Common myeloid progenitor, CD34-positive (primary cell): Measurements from ENCODE around the gene DCTD. TPM values are rescaled to one million over a fixed set of nuclear protein-coding genes. Genes with fewer than 3 reads are reported as not detected.

Experiments
- CTCF ChIA-PET: fragments of 350-600 bp; sonication (Branson Sonifier 250); formaldehyde crosslinking; loops from one replicate; lab custom pipeline; 2021; ENCODE audit warnings: antibody characterized with exemption; lab: Charles Lee
- POLR2A ChIA-PET: fragments of 350-600 bp; sonication (Branson Sonifier 250); formaldehyde crosslinking; loops from one replicate; lab custom pipeline; 2021; ENCODE audit warnings: antibody characterized with exemption; lab: Charles Lee
- DNase-seq, 3 donors: peaks; one replicate each; pipeline versions ENCODE4 v3.0.0 to v3.0.0-alpha.2; 2013
- H3K27ac ChIP-seq, 2 experiments: 1 replicate in 1 of 2; 2 replicates in 1 of 2; pipeline ENCODE4 v1.7.0; 2013; ENCODE audit warnings: inconsistent platforms in 2 of 2, low read length in 2 of 2, mild to moderate bottlenecking in 2 of 2, low read depth in 1 of 2, moderate library complexity in 1 of 2; ENCODE audit not compliant: severe bottlenecking in 2 of 2, insufficient read depth in 1 of 2, poor library complexity in 1 of 2
- H3K27me3 ChIP-seq, 5 experiments: replicated peaks in 2 of 5; 1 replicate in 3 of 5; 2 replicates in 2 of 5; pipeline versions ENCODE4 v1.6.1 to v1.7.0; 2013; ENCODE audit warnings: low read length in 4 of 5, mild to moderate bottlenecking in 2 of 5, moderate library complexity in 2 of 5, inconsistent platforms in 1 of 5; ENCODE audit not compliant: insufficient read depth in 5 of 5, control insufficient read depth in 4 of 5
- H3K36me3 ChIP-seq, 4 experiments: 1 replicate in 2 of 4; 2 replicates in 2 of 4; pipeline versions ENCODE4 v1.6.1 to v1.7.0; 2013; ENCODE audit warnings: low read length in 3 of 4, control low read depth in 1 of 4, mild to moderate bottlenecking in 1 of 4; ENCODE audit not compliant: control insufficient read depth in 4 of 4, insufficient read depth in 4 of 4
- H3K4me1 ChIP-seq, 4 experiments: 1 replicate in 3 of 4; 2 replicates in 1 of 4; pipeline versions ENCODE4 v1.6.1 to v1.7.1; 2013; ENCODE audit warnings: low read length in 3 of 4, mild to moderate bottlenecking in 3 of 4, control low read depth in 1 of 4, inconsistent platforms in 1 of 4, moderate library complexity in 1 of 4; ENCODE audit not compliant: control insufficient read depth in 4 of 4, insufficient read depth in 4 of 4; ENCODE audit errors: control extremely low read depth in 1 of 4
- H3K4me3 ChIP-seq, 7 experiments: 1 replicate in 4 of 7; 2 replicates in 3 of 7; pipeline versions ENCODE4 v1.5.1 to v1.7.0; 2013; ENCODE audit warnings: mild to moderate bottlenecking in 7 of 7, low read length in 6 of 7, moderate library complexity in 6 of 7, inconsistent platforms in 2 of 7, low read depth in 2 of 7, control low read depth in 1 of 7; ENCODE audit not compliant: insufficient read depth in 4 of 7, control insufficient read depth in 1 of 7; ENCODE audit errors: extremely low read depth in 1 of 7
- H3K9me3 ChIP-seq, 5 experiments: 1 replicate in 4 of 5; 2 replicates in 1 of 5; pipeline versions ENCODE4 v1.6.1 to v1.7.1; 2013; ENCODE audit warnings: low read length in 4 of 5, mild to moderate bottlenecking in 2 of 5, inconsistent platforms in 1 of 5, low read depth in 1 of 5, moderate library complexity in 1 of 5; ENCODE audit not compliant: control insufficient read depth in 4 of 5, insufficient read depth in 2 of 5; ENCODE audit errors: control extremely low read depth in 1 of 5
- WGBS: methylation state at CpG from one replicate; pipeline ENCODE4 v1.1.5; 2013; ENCODE audit not compliant: insufficient coverage; 5-methylcytosine and 5-hydroxymethylcytosine counted together
- polyA plus RNA-seq: library from polyadenylated mRNA; unstranded; fragments of 120-200 nt; gene quantifications from one replicate; pipeline ENCODE4 v1.2.1, GENCODE V29; 2013

Gene DCTD
- 98.5 TPM for polyA plus RNA-seq

GRCh38 chr4:182917182-182918043 is at the start of gene DCTD:
TSS of gene DCTD (minus strand) at chr4:182917386. CDS start at chr4:182915568, 1,818 bp downstream.
- Histone ChIP-seq H3K27ac (peak within 1 kb of the TSS; percentile 77 to 91), H3K4me3 (peak within 1 kb of the TSS; percentile 36 to 85 (median 78)), H3K27me3 (no peaks in the 10 kb centered on the region), H3K9me3 (no peaks in the 10 kb centered on the region), H3K36me3 (peaks cover 3 to 26% (median 23%) of the 10 kb centered on the region in 4 experiments), H3K4me1 (peaks cover 15 to 41% (median 34%) of the 10 kb centered on the region in 4 experiments)
- peak; percentile 76 to 90 (median 82) for DNase-seq
- CTCF ChIA-PET = interaction anchor here (0.7 to 1.5 kb wide), 9 partner anchors 10 to 482 kb away, joined by 3 to 5 read pairs (median 3); no protein-coding TSS in a partner anchor
- POLR2A ChIA-PET = no interaction called here
- WGBS = under 1% methylated on average over 70 of the region's 106 CpGs

- no peak overlapping the region for H3K27ac ChIP-seq
- ChIA-PET CTCF (no interaction called here), POLR2A (no interaction called here)
- H3K4me1 ChIP-seq = no peaks in the 10 kb centered on the region
- H3K36me3 ChIP-seq = no peaks in the 10 kb centered on the region
- H3K9me3 ChIP-seq = peaks cover 0 to 12% (median 0%) of the 10 kb centered on the region in 5 experiments
- H3K27me3 ChIP-seq = no peaks in the 10 kb centered on the region
- WGBS = no CpG with 5 or more reads among the region's 1 CpG
- no peak for DNase-seq
- H3K4me3 ChIP-seq = no peak overlapping the region
Observed at GRCh38 chr4:182960746-182961145, 43.6 kb upstream of the DCTD start.

- Histone ChIP-seq H3K27me3 (no peaks in the 10 kb centered on the region), H3K4me1 (no peaks in the 10 kb centered on the region), H3K4me3 (no peak overlapping the region), H3K9me3 (peaks cover 0 to 12% (median 0%) of the 10 kb centered on the region in 5 experiments), H3K27ac (no peak overlapping the region), H3K36me3 (no peaks in the 10 kb centered on the region)
- 94% methylated on average over 7 of the region's 9 CpGs for WGBS
- POLR2A ChIA-PET = no interaction called here
- CTCF ChIA-PET = no interaction called here
- no peak for DNase-seq
Observed at GRCh38 chr4:182960228-182960627, 43.0 kb upstream of the DCTD start.

GRCh38 chr4:182955411-182955810 is 38.2 kb upstream of the DCTD start:
- DNase-seq = no peak
- POLR2A ChIA-PET = no interaction called here
- peaks cover 0 to 20% (median 0%) of the 10 kb centered on the region in 5 experiments for H3K9me3 ChIP-seq
- H3K27me3 ChIP-seq = no peaks in the 10 kb centered on the region
- H3K36me3 ChIP-seq = no peaks in the 10 kb centered on the region
- CTCF ChIA-PET = interaction anchor here (0.6 to 4.8 kb wide), 2 partner anchors 14 to 17 kb away, joined by 3 to 16 read pairs; no protein-coding TSS in a partner anchor
- no peak overlapping the region for H3K4me3 ChIP-seq
- no peaks in the 10 kb centered on the region for H3K4me1 ChIP-seq
- H3K27ac ChIP-seq = no peak overlapping the region
- WGBS = 100% methylated on average over 2 of the region's 2 CpGs

GRCh38 chr4:182944484-182945213 is 27.5 kb upstream of the DCTD start:
- ChIA-PET POLR2A (no interaction called here), CTCF (no interaction called here)
- Histone ChIP-seq H3K27me3 (peaks cover 0 to 2% (median 0%) of the 10 kb centered on the region in 5 experiments), H3K4me3 (no peak overlapping the region), H3K27ac (no peak overlapping the region), H3K4me1 (no peaks in the 10 kb centered on the region), H3K9me3 (no peaks in the 10 kb centered on the region), H3K36me3 (no peaks in the 10 kb centered on the region)
- DNase-seq = no peak
- whole genome bisulfite sequencing = 100% methylated on average over 1 of the region's 4 CpGs

- ChIA-PET CTCF (interaction anchor here (0.8 to 7.8 kb wide), 12 partner anchors 10 to 464 kb away, joined by 3 to 137 read pairs (median 4); no protein-coding TSS in a partner anchor), POLR2A (no interaction called here)
- Histone ChIP-seq H3K36me3 (no peaks in the 10 kb centered on the region), H3K9me3 (no peaks in the 10 kb centered on the region), H3K4me3 (no peak overlapping the region), H3K4me1 (peaks cover 0 to 1% (median 0%) of the 10 kb centered on the region in 4 experiments), H3K27ac (no peak overlapping the region), H3K27me3 (peaks cover 0 to 2% (median 0%) of the 10 kb centered on the region in 5 experiments)
- no peak for DNase-seq
- WGBS = 92% methylated on average over 8 of the region's 9 CpGs
Observed at GRCh38 chr4:182939680-182940079, 22.5 kb upstream of the DCTD start.
